GM12864 (cell line): ENCODE data around the gene OR51F2.
"Not testable (repeated sequence)": the region's sequence is repeated elsewhere in the genome, so short reads cannot be mapped to it uniquely, and the experiment has no call there.

Source experiments
- DNase-seq: peaks from one replicate; pipeline ENCODE4 v3.0.0-alpha.2; 2011; ENCODE audit warnings: low read depth
- H3K4me3 ChIP-seq: 2 replicates; pipeline ENCODE4 v1.5.1; 2011; ENCODE audit warnings: mild to moderate bottlenecking, low read depth, low read length, control low read depth
- TF ChIP-seq, protein P1 (sequence below): IDR thresholded peaks from 2 replicates; pipeline ENCODE4 v1.5.1; 2011; ENCODE audit warnings: low read depth, mild to moderate bottlenecking, moderate library complexity, low read length, control low read depth, inconsistent platforms; ENCODE audit errors: missing control alignments

Gene OR51F2

DNA sequence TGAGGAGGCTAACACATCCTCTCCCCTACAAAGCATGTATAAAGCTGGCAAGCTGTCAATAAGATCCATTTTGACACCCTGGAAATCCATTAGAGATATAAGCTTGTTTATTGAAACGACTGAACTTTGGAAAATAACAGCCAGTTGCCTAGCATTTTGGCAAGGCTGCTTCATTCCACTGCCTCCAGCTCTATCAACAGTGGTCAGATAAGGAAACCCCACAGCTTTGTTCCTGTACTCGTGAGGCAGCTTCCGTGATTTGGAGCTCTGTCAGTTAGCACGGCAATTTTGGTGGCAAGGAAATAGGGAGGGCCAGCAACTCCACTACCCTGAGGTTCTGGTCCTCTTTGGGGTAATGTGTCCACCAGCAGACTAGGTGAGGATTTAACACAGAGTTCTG is 29.9 kb downstream of the OR51F2 start:
- TF ChIP-seq, protein P1, sequence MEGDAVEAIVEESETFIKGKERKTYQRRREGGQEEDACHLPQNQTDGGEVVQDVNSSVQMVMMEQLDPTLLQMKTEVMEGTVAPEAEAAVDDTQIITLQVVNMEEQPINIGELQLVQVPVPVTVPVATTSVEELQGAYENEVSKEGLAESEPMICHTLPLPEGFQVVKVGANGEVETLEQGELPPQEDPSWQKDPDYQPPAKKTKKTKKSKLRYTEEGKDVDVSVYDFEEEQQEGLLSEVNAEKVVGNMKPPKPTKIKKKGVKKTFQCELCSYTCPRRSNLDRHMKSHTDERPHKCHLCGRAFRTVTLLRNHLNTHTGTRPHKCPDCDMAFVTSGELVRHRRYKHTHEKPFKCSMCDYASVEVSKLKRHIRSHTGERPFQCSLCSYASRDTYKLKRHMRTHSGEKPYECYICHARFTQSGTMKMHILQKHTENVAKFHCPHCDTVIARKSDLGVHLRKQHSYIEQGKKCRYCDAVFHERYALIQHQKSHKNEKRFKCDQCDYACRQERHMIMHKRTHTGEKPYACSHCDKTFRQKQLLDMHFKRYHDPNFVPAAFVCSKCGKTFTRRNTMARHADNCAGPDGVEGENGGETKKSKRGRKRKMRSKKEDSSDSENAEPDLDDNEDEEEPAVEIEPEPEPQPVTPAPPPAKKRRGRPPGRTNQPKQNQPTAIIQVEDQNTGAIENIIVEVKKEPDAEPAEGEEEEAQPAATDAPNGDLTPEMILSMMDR, result no peak
- no peak overlapping the region for H3K4me3 ChIP-seq
- no peak for DNase-seq

GRCh38 chr11:4854286-4854685 is 33.2 kb downstream of the OR51F2 start:
- DNase-seq, H3K4me3 ChIP-seq: not testable (repeated sequence)

DNA sequence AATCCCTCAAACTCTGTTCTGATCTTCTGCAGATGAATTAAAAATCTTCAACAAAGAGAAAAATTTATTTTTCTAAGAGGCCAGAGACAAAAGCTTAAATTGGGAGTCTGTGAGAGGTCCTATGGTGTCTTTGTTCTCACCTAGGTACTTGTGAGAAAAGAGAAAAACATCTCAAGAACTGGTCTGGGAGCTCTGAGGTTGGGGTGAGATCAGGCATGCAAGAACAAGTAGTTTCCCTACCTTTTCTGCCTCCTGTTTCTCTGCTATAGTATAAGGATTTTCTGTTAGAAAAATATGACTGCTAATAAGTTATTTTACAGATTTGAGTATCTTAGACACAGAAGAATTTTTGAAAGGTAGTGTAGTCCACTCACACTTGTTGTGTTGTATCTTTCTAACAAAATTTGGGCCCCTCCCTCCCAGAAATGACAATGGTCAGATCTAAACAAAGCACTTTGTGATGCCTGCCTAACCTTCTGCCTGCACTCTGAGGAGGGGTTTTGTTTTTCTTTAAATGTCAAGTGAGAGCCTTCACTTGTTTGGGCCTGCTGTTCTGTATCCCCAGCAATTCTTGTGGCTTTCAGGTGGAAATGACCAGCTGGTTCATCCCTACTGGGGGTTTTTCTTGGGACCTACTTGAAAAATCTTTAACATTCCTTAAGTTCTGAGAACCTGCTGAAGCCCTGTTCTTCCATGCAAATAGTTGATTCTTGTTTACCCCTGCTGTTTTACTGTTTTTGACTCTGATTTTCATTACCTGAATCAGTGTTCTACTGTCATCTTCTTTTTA is 41.5 kb downstream of the OR51F2 start:
- DNase-seq, result no peak
- no peak overlapping the region for H3K4me3 ChIP-seq
- TF ChIP-seq, protein P1, result no peak

- no peak for DNase-seq
- TF ChIP-seq, protein P1, result no peak
- H3K4me3 ChIP-seq, result no peak overlapping the region
These were observed 42.8 kb downstream of the OR51F2 start for GRCh38 chr11:4863876-4864275.

GRCh38 chr11:4865855-4866254 is 44.7 kb downstream of the OR51F2 start:
- TF ChIP-seq, protein P1, result no peak
- DNase-seq, result no peak
- no peak overlapping the region for H3K4me3 ChIP-seq
